Measurements from ENCODE around the gene TENM4.
A peak's percentile ranks its signal among the peaks of the same experiment; 100 is the strongest.

TENM4 gene

DNA sequence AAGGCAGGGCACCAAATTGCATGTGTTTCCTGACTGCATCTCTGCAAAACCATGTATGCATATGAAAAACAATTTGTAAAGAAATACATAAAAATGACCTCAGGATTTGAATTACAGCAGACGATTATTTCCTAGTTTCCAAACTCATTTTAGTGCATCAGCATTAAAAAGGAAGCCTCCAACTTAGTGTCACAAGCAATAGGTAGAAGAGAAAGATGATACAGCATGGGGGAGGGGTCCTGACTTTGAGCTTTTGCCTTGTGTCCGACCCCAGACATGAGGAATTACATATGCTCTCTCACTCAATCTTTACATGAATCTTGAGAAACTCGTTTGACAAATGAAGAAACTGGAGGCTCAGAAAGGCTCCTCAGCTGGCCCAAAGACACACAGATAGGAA lies 571.5 kb downstream of the TENM4 start:
- H3K4me3 ChIP-seq (ENCODE audit: low read length) = no peak overlapping the region
- TF ChIP-seq CTCF (conservative IDR thresholded peaks at IDR 0.05; ENCODE audit: low read length) = no peak
- DNase-seq (ENCODE audit: low read depth) = no peak

GRCh38 chr11:78868563-78868962 lies 572.3 kb downstream of the TENM4 start:
- peak; percentile 13 for DNase-seq (ENCODE audit: low read depth)
- no peak overlapping the region for H3K4me3 ChIP-seq (ENCODE audit: low read length)
- no peak for TF ChIP-seq CTCF (conservative IDR thresholded peaks at IDR 0.05; ENCODE audit: low read length)

DNA sequence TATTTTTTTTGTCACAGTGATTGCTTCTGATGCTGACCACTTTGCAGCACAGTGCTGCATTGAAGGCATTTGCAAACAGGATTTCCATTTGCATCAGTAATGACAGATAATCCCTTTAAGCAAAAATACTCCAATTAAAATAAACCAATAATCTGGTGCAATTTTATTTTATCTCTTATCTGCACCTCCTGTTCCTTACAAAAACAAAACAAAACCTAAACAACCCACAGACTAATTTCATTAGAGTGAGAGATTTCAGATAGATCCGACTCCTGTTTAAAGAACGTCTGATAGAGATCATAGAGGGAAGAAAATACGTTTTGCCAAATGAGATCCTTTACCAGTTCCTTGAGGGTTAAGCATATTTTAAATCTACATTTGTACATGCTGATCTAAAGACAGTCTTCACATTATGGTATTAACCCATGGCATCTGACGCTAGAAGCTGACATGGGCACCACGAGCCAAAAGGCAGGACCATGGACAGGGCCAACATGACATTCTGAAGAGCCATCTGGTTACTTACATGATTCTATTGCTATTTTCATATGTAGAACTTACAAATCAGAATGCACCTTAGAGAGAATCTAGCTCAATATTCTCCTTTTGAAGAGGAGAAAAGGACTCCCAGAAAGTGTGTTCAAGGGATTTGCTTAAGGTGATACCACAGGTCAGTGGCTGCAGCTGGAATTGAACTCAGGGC lies 580.0 kb downstream of the TENM4 start:
- peak; percentile 25 for DNase-seq (ENCODE audit: low read depth)
- TF ChIP-seq CTCF (conservative IDR thresholded peaks at IDR 0.05; ENCODE audit: low read length) = no peak
- H3K4me3 ChIP-seq (ENCODE audit: low read length) = no peak overlapping the region

- DNase-seq (ENCODE audit: low read depth) = peak; percentile 58
- no peak overlapping the region for H3K4me3 ChIP-seq (ENCODE audit: low read length)
- TF ChIP-seq CTCF (conservative IDR thresholded peaks at IDR 0.05; ENCODE audit: low read length) = no peak
Measured at GRCh38 chr11:78857688-78858087, 583.1 kb downstream of the TENM4 start.

GRCh38 chr11:78856211-78856610 lies 584.6 kb downstream of the TENM4 start:
- H3K4me3 ChIP-seq (ENCODE audit: low read length) = no peak overlapping the region
- DNase-seq (ENCODE audit: low read depth) = no peak
- no peak for TF ChIP-seq CTCF (conservative IDR thresholded peaks at IDR 0.05; ENCODE audit: low read length)

GRCh38 chr11:78855116-78855515 lies 585.7 kb downstream of the TENM4 start:
- DNase-seq (ENCODE audit: low read depth) = peak; percentile 29
- TF ChIP-seq CTCF (conservative IDR thresholded peaks at IDR 0.05; ENCODE audit: low read length) = no peak
- no peak overlapping the region for H3K4me3 ChIP-seq (ENCODE audit: low read length)

GRCh38 chr11:78853521-78853920 lies 587.3 kb downstream of the TENM4 start:
- TF ChIP-seq CTCF (conservative IDR thresholded peaks at IDR 0.05; ENCODE audit: low read length) = no peak
- no peak for DNase-seq (ENCODE audit: low read depth)
- H3K4me3 ChIP-seq (ENCODE audit: low read length) = no peak overlapping the region

Measured in AG10803 (cell line).